Measurements from ENCODE around the gene RASL10A.

DNA sequence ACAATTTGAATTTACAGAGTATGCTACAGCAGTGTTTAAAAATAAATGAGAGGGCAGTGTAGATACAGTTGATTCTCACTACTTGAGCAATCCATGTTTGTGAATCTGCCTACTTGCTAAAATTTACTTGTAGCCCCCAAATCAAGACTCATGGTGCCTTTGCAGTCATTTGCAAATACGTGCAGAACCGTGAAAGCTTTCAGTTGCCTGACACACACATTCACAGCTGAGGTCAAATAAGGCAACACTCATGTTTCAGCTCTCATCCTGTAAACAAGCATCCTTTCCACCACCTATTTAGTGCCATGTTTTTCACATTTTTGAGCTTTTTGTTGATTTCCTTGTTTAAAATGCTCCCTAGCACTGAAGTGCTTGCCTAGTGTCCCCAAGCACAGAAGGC, 32.5 kb upstream of the RASL10A start:
- TF ChIP-seq CTCF (IDR thresholded peaks at IDR 0.05 in 8 of 11, conservative IDR thresholded peaks at IDR 0.05 in 3 of 11), result no peak
- no peak for TF ChIP-seq POLR2A (IDR thresholded peaks at IDR 0.05)
- TF ChIP-seq POLR2AphosphoS5 (IDR thresholded peaks at IDR 0.05), result no peak

Data from spleen (tissue), 7 donors.